Measurements from ENCODE around the gene RNF220.

GRCh38 chr1:44543786-44544185, 138.7 kb downstream of the RNF220 start:
- TF ChIP-seq CTCF (IDR thresholded peaks at IDR 0.05) (no peak), POLR2A (IDR thresholded peaks at IDR 0.05) (no peak), EP300 (IDR thresholded peaks at IDR 0.05) (no peak)
